ENCODE data around the gene SLC13A2. TPM values are rescaled to one million over a fixed set of nuclear protein-coding genes. Genes with fewer than 3 reads are reported as not detected.

SLC13A2 gene
- total RNA-seq, 1 donor from 2014 or later: not detected

GRCh38 chr17:28469376-28469775, 4.1 kb upstream of the SLC13A2 start:
- TF ChIP-seq CTCF (IDR thresholded peaks at IDR 0.05; ENCODE audit: insufficient read depth, low read length, severe bottlenecking): no peak
- H3K27me3 ChIP-seq (ENCODE audit: control insufficient read depth, insufficient read depth, low read length): no peaks in the 10 kb centered on the region
- no peak overlapping the region for H3K4me3 ChIP-seq (ENCODE audit: low read depth, low read length)
- H3K36me3 ChIP-seq (ENCODE audit: control insufficient read depth, insufficient read depth, low read length): no peaks in the 10 kb centered on the region
- FAIRE-seq (no peak), DNase-seq (ENCODE audit: low read depth) (no peak)

- no peak for DNase-seq (ENCODE audit: low read depth)
- no peaks in the 10 kb centered on the region for H3K27me3 ChIP-seq (ENCODE audit: control insufficient read depth, insufficient read depth, low read length)
- no peak overlapping the region for H3K4me3 ChIP-seq (ENCODE audit: low read depth, low read length)
- H3K36me3 ChIP-seq (ENCODE audit: control insufficient read depth, insufficient read depth, low read length): no peaks in the 10 kb centered on the region
- FAIRE-seq: no peak
- TF ChIP-seq CTCF (IDR thresholded peaks at IDR 0.05; ENCODE audit: insufficient read depth, low read length, severe bottlenecking): no peak
Observed at GRCh38 chr17:28470266-28470913, 3.1 kb upstream of the SLC13A2 start.

- Histone ChIP-seq H3K36me3 (ENCODE audit: control insufficient read depth, insufficient read depth, low read length) (no peaks in the 10 kb centered on the region), H3K4me3 (ENCODE audit: low read depth, low read length) (no peak overlapping the region), H3K27me3 (ENCODE audit: control insufficient read depth, insufficient read depth, low read length) (no peaks in the 10 kb centered on the region)
- FAIRE-seq: no peak
- TF ChIP-seq CTCF (IDR thresholded peaks at IDR 0.05; ENCODE audit: insufficient read depth, low read length, severe bottlenecking): no peak
- peak; percentile 23 for DNase-seq (ENCODE audit: low read depth)
Observed at GRCh38 chr17:28470914-28471366, 2.5 kb upstream of the SLC13A2 start.

- Histone ChIP-seq H3K27me3 (ENCODE audit: control insufficient read depth, insufficient read depth, low read length) (no peaks in the 10 kb centered on the region), H3K36me3 (ENCODE audit: control insufficient read depth, insufficient read depth, low read length) (no peaks in the 10 kb centered on the region), H3K4me3 (ENCODE audit: low read depth, low read length) (no peak overlapping the region)
- TF ChIP-seq CTCF (IDR thresholded peaks at IDR 0.05; ENCODE audit: insufficient read depth, low read length, severe bottlenecking): no peak
- peak; percentile 69 for DNase-seq (ENCODE audit: low read depth)
- FAIRE-seq: no peak
Observed at GRCh38 chr17:28471531-28472342, 1.7 kb upstream of the SLC13A2 start.

- no peaks in the 10 kb centered on the region for H3K36me3 ChIP-seq (ENCODE audit: control insufficient read depth, insufficient read depth, low read length)
- FAIRE-seq: no peak
- H3K4me3 ChIP-seq (ENCODE audit: low read depth, low read length): no peak overlapping the region
- TF ChIP-seq CTCF (IDR thresholded peaks at IDR 0.05; ENCODE audit: insufficient read depth, low read length, severe bottlenecking): no peak
- no peaks in the 10 kb centered on the region for H3K27me3 ChIP-seq (ENCODE audit: control insufficient read depth, insufficient read depth, low read length)
- DNase-seq (ENCODE audit: low read depth): no peak
Observed at GRCh38 chr17:28472871-28473497, 460 bp upstream of the SLC13A2 start.
